NB4 (cell line): ENCODE results near the gene YPEL2.

Source experiments
- CTCF ChIP-seq: IDR thresholded peaks from one replicate; pipeline ENCODE4 v1.5.1; 2012; ENCODE audit warnings: low read depth, low read length
- MAX ChIP-seq: IDR thresholded peaks from 2 replicates; pipeline ENCODE4 v1.6.1; 2011; ENCODE audit warnings: low read depth, low read length
- MYC ChIP-seq: IDR thresholded peaks from 2 replicates; pipeline ENCODE4 v1.6.1; 2011; ENCODE audit warnings: low read depth, low read length
- POLR2A ChIP-seq: IDR thresholded peaks from 2 replicates; pipeline ENCODE4 v1.6.1; 2011; ENCODE audit warnings: mild to moderate bottlenecking; ENCODE audit not compliant: insufficient read length; ENCODE audit errors: extremely low read depth

GRCh38 chr17:59378675-59379074, 47.2 kb downstream of the YPEL2 start:
- TF ChIP-seq CTCF: no peak
- TF ChIP-seq POLR2A: no peak
- no peak for TF ChIP-seq MAX
- no peak for TF ChIP-seq MYC
